ENCODE results near the gene CARMIL3. TPM values are rescaled to one million over a fixed set of nuclear protein-coding genes. Genes with fewer than 3 reads are reported as not detected.

Gene CARMIL3
- polyA plus RNA-seq, 1 donor = 0.10 TPM

- DNase-seq = no peak
These were observed 10.6 kb downstream of the CARMIL3 start for GRCh38 chr14:24062216-24062980.

- DNase-seq = no peak
These were observed 11.5 kb downstream of the CARMIL3 start for GRCh38 chr14:24063263-24063836.

GRCh38 chr14:24064091-24064795 lies 12.4 kb downstream of the CARMIL3 start:
- no peak for DNase-seq

- no peak for DNase-seq
These were observed 13.0 kb downstream of the CARMIL3 start for GRCh38 chr14:24064856-24065255.

GRCh38 chr14:24065408-24065807 lies 13.6 kb downstream of the CARMIL3 start:
- no peak for DNase-seq

- DNase-seq = no peak
These were observed 14.8 kb downstream of the CARMIL3 start for GRCh38 chr14:24066496-24067132.

GRCh38 chr14:24067133-24068082 lies 15.6 kb downstream of the CARMIL3 start:
- DNase-seq = no peak

GRCh38 chr14:24068711-24069410 lies 17.1 kb downstream of the CARMIL3 start:
- no peak for DNase-seq

- DNase-seq = no peak
These were observed 17.6 kb downstream of the CARMIL3 start for GRCh38 chr14:24069411-24069735.

- DNase-seq = no peak
These were observed 18.7 kb downstream of the CARMIL3 start for GRCh38 chr14:24070285-24071143.

- no peak for DNase-seq
These were observed 19.4 kb downstream of the CARMIL3 start, which contains the start of gene CPNE6 for GRCh38 chr14:24071144-24071697. Gene CPNE6, plus strand, starts transcription at chr14:24071562. Its CDS starts 1,375 bp downstream, at chr14:24072937.

GRCh38 chr14:24071836-24072430 lies 20.1 kb downstream of the CARMIL3 start:
- no peak for DNase-seq

GRCh38 chr14:24072436-24072835 lies 20.6 kb downstream of the CARMIL3 start:
- no peak for DNase-seq

GRCh38 chr14:24072881-24073877 lies 21.4 kb downstream of the CARMIL3 start:
- no peak for DNase-seq

- no peak for DNase-seq
These were observed 23.0 kb downstream of the CARMIL3 start for GRCh38 chr14:24074625-24075484.

- DNase-seq = no peak
These were observed 23.9 kb downstream of the CARMIL3 start for GRCh38 chr14:24075485-24076301.

- no peak for DNase-seq
These were observed 24.4 kb downstream of the CARMIL3 start for GRCh38 chr14:24076302-24076601.
